Ovary (tissue), 3 donors: ENCODE measurements around the gene DOLPP1.

Source experiments
- EP300 ChIP-seq: sonication (generic); formaldehyde crosslinking; IDR thresholded peaks from one replicate; pipeline ENCODE4 v1.6.1; 2017; ENCODE audit warnings: antibody characterized with exemption
- TF ChIP-seq, protein P1 (sequence below), 3 donors: fragments of 450-650 bp in 2 of 3; fragments of 200-600 bp in 1 of 3; IDR thresholded peaks; one replicate each; pipeline versions ENCODE4 v1.5.1 to v1.8.0; 2016 to 2022; ENCODE audit warnings: antibody characterized with exemption in 3 of 3, mild to moderate bottlenecking in 1 of 3
- donor health status: DM: no; HTN: no; CAD: no.

DNA sequence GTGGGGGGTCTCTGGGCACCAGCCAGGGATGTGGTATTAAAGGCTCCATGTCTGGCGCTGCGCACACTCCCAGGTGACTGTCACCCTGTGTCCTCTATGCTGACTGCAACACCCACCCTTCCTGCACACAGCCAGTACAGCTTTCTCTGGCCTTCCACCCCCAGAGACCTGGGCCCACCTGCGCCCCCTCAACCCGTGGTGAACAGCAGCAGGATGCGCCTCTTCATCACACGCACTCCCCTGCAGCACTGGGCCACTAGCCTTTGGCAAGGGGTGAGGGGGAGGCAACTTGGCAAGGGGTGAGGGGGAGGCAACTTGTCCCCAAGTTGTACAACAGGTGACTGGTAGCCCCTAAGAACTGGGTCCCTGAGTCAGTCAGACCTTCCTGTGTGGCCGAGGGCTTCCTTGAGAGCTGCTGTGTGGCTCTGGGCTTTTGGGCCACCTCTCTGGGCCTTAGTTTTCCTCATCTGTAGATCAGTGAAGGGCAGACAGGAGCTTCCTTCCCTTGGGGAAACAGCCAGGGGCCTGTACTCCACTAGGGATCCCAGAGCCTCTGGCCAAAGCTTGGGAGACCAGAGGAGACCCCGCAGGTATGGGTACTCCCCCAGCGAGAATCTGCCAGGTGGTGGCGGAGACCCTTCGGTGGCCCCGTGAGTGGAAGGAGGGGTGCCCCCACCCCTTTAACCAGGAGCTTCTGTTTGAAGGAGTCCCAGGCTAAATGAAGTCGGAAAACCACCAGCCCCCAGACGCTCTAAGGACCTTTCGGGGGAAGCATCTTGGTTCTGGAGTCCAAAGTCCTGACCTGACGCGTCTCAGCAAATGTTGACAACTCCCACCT lies 25.2 kb downstream of the DOLPP1 start:
- TF ChIP-seq, protein P1, sequence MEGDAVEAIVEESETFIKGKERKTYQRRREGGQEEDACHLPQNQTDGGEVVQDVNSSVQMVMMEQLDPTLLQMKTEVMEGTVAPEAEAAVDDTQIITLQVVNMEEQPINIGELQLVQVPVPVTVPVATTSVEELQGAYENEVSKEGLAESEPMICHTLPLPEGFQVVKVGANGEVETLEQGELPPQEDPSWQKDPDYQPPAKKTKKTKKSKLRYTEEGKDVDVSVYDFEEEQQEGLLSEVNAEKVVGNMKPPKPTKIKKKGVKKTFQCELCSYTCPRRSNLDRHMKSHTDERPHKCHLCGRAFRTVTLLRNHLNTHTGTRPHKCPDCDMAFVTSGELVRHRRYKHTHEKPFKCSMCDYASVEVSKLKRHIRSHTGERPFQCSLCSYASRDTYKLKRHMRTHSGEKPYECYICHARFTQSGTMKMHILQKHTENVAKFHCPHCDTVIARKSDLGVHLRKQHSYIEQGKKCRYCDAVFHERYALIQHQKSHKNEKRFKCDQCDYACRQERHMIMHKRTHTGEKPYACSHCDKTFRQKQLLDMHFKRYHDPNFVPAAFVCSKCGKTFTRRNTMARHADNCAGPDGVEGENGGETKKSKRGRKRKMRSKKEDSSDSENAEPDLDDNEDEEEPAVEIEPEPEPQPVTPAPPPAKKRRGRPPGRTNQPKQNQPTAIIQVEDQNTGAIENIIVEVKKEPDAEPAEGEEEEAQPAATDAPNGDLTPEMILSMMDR (IDR thresholded peaks at IDR 0.05), result no peak
- TF ChIP-seq EP300, result no peak
